ENCODE measurements around the gene ENDOD1.

The ENDOD1 gene

GRCh38 chr11:95142431-95142830 lies 52.8 kb downstream of the ENDOD1 start:
- no peak for DNase-seq (ENCODE audit: low read depth)
- no peak for TF ChIP-seq CTCF (conservative IDR thresholded peaks at IDR 0.05; ENCODE audit: low read length)
- H3K4me3 ChIP-seq (ENCODE audit: low read length): no peak overlapping the region

GRCh38 chr11:95143106-95143681 lies 53.5 kb downstream of the ENDOD1 start:
- DNase-seq (ENCODE audit: low read depth): peak; percentile 56
- TF ChIP-seq CTCF (conservative IDR thresholded peaks at IDR 0.05; ENCODE audit: low read length): no peak
- no peak overlapping the region for H3K4me3 ChIP-seq (ENCODE audit: low read length)

- no peak for TF ChIP-seq CTCF (conservative IDR thresholded peaks at IDR 0.05; ENCODE audit: low read length)
- no peak overlapping the region for H3K4me3 ChIP-seq (ENCODE audit: low read length)
- DNase-seq (ENCODE audit: low read depth): no peak
Measured at GRCh38 chr11:95144313-95145235, 54.9 kb downstream of the ENDOD1 start.

GRCh38 chr11:95145430-95146060 lies 55.9 kb downstream of the ENDOD1 start:
- no peak for TF ChIP-seq CTCF (conservative IDR thresholded peaks at IDR 0.05; ENCODE audit: low read length)
- no peak for DNase-seq (ENCODE audit: low read depth)
- H3K4me3 ChIP-seq (ENCODE audit: low read length): no peak overlapping the region

DNA sequence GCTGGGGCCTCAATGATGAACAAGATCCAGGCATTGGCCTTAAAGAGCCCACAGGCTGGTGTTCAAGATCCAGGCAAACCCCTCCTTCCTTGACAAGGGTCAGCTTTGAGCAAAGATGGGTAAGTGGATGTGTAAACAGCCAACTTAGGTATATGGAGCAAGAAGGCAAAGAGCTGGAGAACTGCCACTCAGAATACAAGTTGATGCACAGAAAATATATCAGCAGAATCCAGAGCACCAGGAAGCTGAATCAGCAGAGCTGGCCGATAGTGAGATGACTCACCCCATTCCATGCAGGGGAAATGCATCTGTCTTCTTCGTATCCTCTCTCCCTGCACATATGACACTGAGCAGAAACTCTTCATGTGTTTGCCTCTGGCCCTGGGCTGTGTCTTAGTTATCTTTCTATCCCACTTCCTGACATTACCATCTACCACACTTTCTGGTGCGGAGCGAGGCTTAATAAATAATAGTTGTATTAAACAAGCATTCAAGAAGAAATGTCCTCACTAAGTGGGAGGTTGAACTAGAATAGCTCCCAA lies 57.8 kb downstream of the ENDOD1 start:
- DNase-seq (ENCODE audit: low read depth): peak; percentile 85
- TF ChIP-seq CTCF (conservative IDR thresholded peaks at IDR 0.05; ENCODE audit: low read length): no peak
- H3K4me3 ChIP-seq (ENCODE audit: low read length): no peak overlapping the region

GRCh38 chr11:95148406-95148805 lies 58.8 kb downstream of the ENDOD1 start:
- peak; percentile 47 for DNase-seq (ENCODE audit: low read depth)
- H3K4me3 ChIP-seq (ENCODE audit: low read length): no peak overlapping the region
- no peak for TF ChIP-seq CTCF (conservative IDR thresholded peaks at IDR 0.05; ENCODE audit: low read length)

Data from AG10803 (cell line).